NCI-H128 (cell line): ENCODE measurements around the gene FGF9.

Experiments
- DNase-seq: peaks from one replicate; lab custom pipeline; 2025; ENCODE audit not compliant: unreplicated experiment; lab: John Stamatoyannopoulos, UW

FGF9 gene

GRCh38 chr13:21670883-21671619 lies at the start of gene FGF9:
Gene FGF9 (plus strand): TSS chr13:21671073. CDS start chr13:21671913, 840 bp downstream.
- peak; percentile 74 for DNase-seq

GRCh38 chr13:21625366-21625765 lies 45.5 kb upstream of the FGF9 start:
- DNase-seq = no peak

GRCh38 chr13:21632196-21632595 lies 38.7 kb upstream of the FGF9 start:
- DNase-seq = no peak

GRCh38 chr13:21636656-21637055 lies 34.2 kb upstream of the FGF9 start:
- no peak for DNase-seq

- peak; percentile 53 for DNase-seq
These were observed 33.6 kb upstream of the FGF9 start for GRCh38 chr13:21637296-21637695.

- peak; percentile 42 for DNase-seq
These were observed 32.3 kb upstream of the FGF9 start for GRCh38 chr13:21638319-21639282.

- DNase-seq = peak; percentile 80
These were observed 31.3 kb upstream of the FGF9 start for GRCh38 chr13:21639561-21639960.

- DNase-seq = no peak
These were observed 29.2 kb upstream of the FGF9 start for GRCh38 chr13:21641629-21642028.

GRCh38 chr13:21657538-21657937 lies 13.3 kb upstream of the FGF9 start:
- no peak for DNase-seq

GRCh38 chr13:21659087-21659486 lies 11.8 kb upstream of the FGF9 start:
- DNase-seq = no peak

GRCh38 chr13:21661097-21661909 lies 9.6 kb upstream of the FGF9 start:
- no peak for DNase-seq

GRCh38 chr13:21663197-21663596 lies 7.7 kb upstream of the FGF9 start:
- peak; percentile 75 for DNase-seq

- DNase-seq = peak; percentile 63
These were observed 2.1 kb upstream of the FGF9 start for GRCh38 chr13:21668732-21669275.

- DNase-seq = peak; percentile 44
These were observed 629 bp upstream of the FGF9 start for GRCh38 chr13:21670006-21670882.

GRCh38 chr13:21671620-21672286 lies 880 bp downstream of the FGF9 start:
- DNase-seq = no peak

GRCh38 chr13:21672287-21672680 lies 1.4 kb downstream of the FGF9 start:
- DNase-seq = no peak

GRCh38 chr13:21672796-21673538 lies 2.1 kb downstream of the FGF9 start:
- no peak for DNase-seq

- DNase-seq = no peak
These were observed 2.6 kb downstream of the FGF9 start for GRCh38 chr13:21673539-21673788.
